SK-N-SH treated with all-trans-retinoic acid at 6 μM for 48 hours (cell line): ENCODE data around the gene TBXAS1.

ENCODE experiments used
- ATAC-seq: fragments of 200-7000 bp; cut with Tn5 transposase; 3 replicates; pipeline ENCODE4 v1.9.1; 2020; ENCODE audit warnings: mild to moderate bottlenecking, moderate library complexity
- ARNTL ChIP-seq: fragments of 450-650 bp; formaldehyde crosslinking; IDR thresholded peaks from 2 replicates; pipeline ENCODE4 v1.5.0; 2020; ENCODE audit warnings: low read depth, mild to moderate bottlenecking, moderate library complexity, borderline replicate concordance
- BACH2 ChIP-seq: fragments of 250-450 bp; sonication (Bioruptor Pico); IDR thresholded peaks from 2 replicates; pipeline ENCODE4 v1.9.0; 2021; ENCODE audit warnings: mild to moderate bottlenecking, borderline replicate concordance
- CREB5 ChIP-seq: fragments of 250-450 bp; sonication (Bioruptor Pico); IDR thresholded peaks from 2 replicates; pipeline ENCODE4 v1.5.1; 2020; ENCODE audit warnings: low read depth, mild to moderate bottlenecking, moderate library complexity
- CSDC2 ChIP-seq: fragments of 250-450 bp; sonication (Bioruptor Pico); IDR thresholded peaks from 2 replicates; pipeline ENCODE4 v1.5.0; 2020; ENCODE audit warnings: mild to moderate bottlenecking, moderate library complexity
- CSRNP3 ChIP-seq: fragments of 250-450 bp; sonication (Bioruptor Pico); IDR thresholded peaks from 2 replicates; pipeline ENCODE4 v1.5.1; 2021; ENCODE audit warnings: mild to moderate bottlenecking, moderate library complexity
- ESRRG ChIP-seq: fragments of 250-450 bp; sonication (Bioruptor Pico); IDR thresholded peaks from 2 replicates; pipeline ENCODE4 v1.6.1; 2021; ENCODE audit warnings: mild to moderate bottlenecking
- ISL1 ChIP-seq: fragments of 250-450 bp; sonication (Bioruptor Pico); IDR thresholded peaks from 2 replicates; pipeline ENCODE4 v2.1.2; 2022; ENCODE audit warnings: mild to moderate bottlenecking, moderate library complexity
- OSR1 ChIP-seq: fragments of 250-450 bp; sonication (Bioruptor Pico); IDR thresholded peaks from 2 replicates; pipeline ENCODE4 v1.8.0; 2022; ENCODE audit warnings: moderate library complexity, mild to moderate bottlenecking, inconsistent platforms
- PATZ1 ChIP-seq: fragments of 250-450 bp; sonication (Bioruptor Pico); IDR thresholded peaks from 2 replicates; pipeline ENCODE4 v1.8.0; 2020; ENCODE audit warnings: mild to moderate bottlenecking, moderate library complexity, borderline replicate concordance
- POU6F1 ChIP-seq: fragments of 250-450 bp; sonication (Bioruptor Pico); IDR thresholded peaks from 2 replicates; pipeline ENCODE4 v1.8.0; 2021; ENCODE audit warnings: low read depth, mild to moderate bottlenecking, moderate library complexity, borderline replicate concordance
- PPARA ChIP-seq: fragments of 250-450 bp; sonication (Bioruptor Pico); IDR thresholded peaks from 2 replicates; pipeline ENCODE4 v1.5.0; 2020; ENCODE audit warnings: mild to moderate bottlenecking, borderline replicate concordance
- RARB ChIP-seq: fragments of 250-450 bp; sonication (Bioruptor Pico); IDR thresholded peaks from 2 replicates; pipeline ENCODE4 v1.8.0; 2021; ENCODE audit warnings: mild to moderate bottlenecking, moderate library complexity
- SNAI2 ChIP-seq: fragments of 250-450 bp; sonication (Bioruptor Pico); IDR thresholded peaks from 2 replicates; pipeline ENCODE4 v1.5.0; 2020; ENCODE audit warnings: mild to moderate bottlenecking, moderate library complexity
- TCF4 ChIP-seq: fragments of 250-450 bp; sonication (Bioruptor Pico); IDR thresholded peaks from 2 replicates; pipeline ENCODE4 v1.8.0; 2021; ENCODE audit warnings: mild to moderate bottlenecking, moderate library complexity, borderline replicate concordance
- TOX ChIP-seq: fragments of 250-450 bp; sonication (Bioruptor Pico); IDR thresholded peaks from 2 replicates; pipeline ENCODE4 v1.8.0; 2021; ENCODE audit warnings: mild to moderate bottlenecking, moderate library complexity, borderline replicate concordance
- TSHZ2 ChIP-seq: fragments of 250-450 bp; sonication (Bioruptor Pico); IDR thresholded peaks from 2 replicates; pipeline ENCODE4 v1.5.0; 2020; ENCODE audit warnings: mild to moderate bottlenecking, moderate library complexity
- ZC3H10 ChIP-seq: fragments of 250-450 bp; sonication (Bioruptor Pico); IDR thresholded peaks from 2 replicates; pipeline ENCODE4 v1.5.1; 2021; ENCODE audit warnings: mild to moderate bottlenecking, moderate library complexity
- ZFP30 ChIP-seq: fragments of 450-650 bp; formaldehyde crosslinking; IDR thresholded peaks from 2 replicates; pipeline ENCODE4 v1.5.0; 2022; ENCODE audit warnings: mild to moderate bottlenecking, moderate library complexity
- ZNF565 ChIP-seq: fragments of 450-650 bp; formaldehyde crosslinking; conservative IDR thresholded peaks from 2 replicates; pipeline ENCODE4 v1.5.0; 2020; ENCODE audit warnings: low read depth, mild to moderate bottlenecking, moderate library complexity
- ZNF70 ChIP-seq: fragments of 450-650 bp; formaldehyde crosslinking; IDR thresholded peaks from 2 replicates; pipeline ENCODE4 v1.5.0; 2020; ENCODE audit warnings: mild to moderate bottlenecking, moderate library complexity
- ZNF8 ChIP-seq: fragments of 450-650 bp; formaldehyde crosslinking; IDR thresholded peaks from 2 replicates; pipeline ENCODE4 v1.5.0; 2020; ENCODE audit warnings: mild to moderate bottlenecking, moderate library complexity

Gene TBXAS1

GRCh38 chr7:140007051-140007690 is 178.1 kb downstream of the TBXAS1 start:
- no peak for ATAC-seq
- no peak for TF ChIP-seq CSDC2
- no peak for TF ChIP-seq CREB5 (CRISPR knock-in tag)
- no peak for TF ChIP-seq TCF4 (CRISPR knock-in tag)
- TF ChIP-seq ZFP30, result no peak
- TF ChIP-seq PPARA (CRISPR knock-in tag), result no peak
- no peak for TF ChIP-seq CSRNP3 (CRISPR knock-in tag)
- no peak for TF ChIP-seq OSR1 (CRISPR knock-in tag)
- TF ChIP-seq ZNF565, result no peak
- TF ChIP-seq PATZ1, result no peak
- no peak for TF ChIP-seq RARB
- no peak for TF ChIP-seq TSHZ2 (CRISPR knock-in tag)
- no peak for TF ChIP-seq ARNTL (CRISPR knock-in tag)
- no peak for TF ChIP-seq POU6F1 (CRISPR knock-in tag)
- no peak for TF ChIP-seq BACH2 (CRISPR knock-in tag)
- TF ChIP-seq TOX (CRISPR knock-in tag), result no peak
- no peak for TF ChIP-seq SNAI2 (CRISPR knock-in tag)
- no peak for TF ChIP-seq ESRRG (CRISPR knock-in tag)
- TF ChIP-seq ZNF70 (CRISPR knock-in tag), result no peak
- TF ChIP-seq ZC3H10 (CRISPR knock-in tag), result no peak
- TF ChIP-seq ISL1 (CRISPR knock-in tag), result no peak

GRCh38 chr7:140008755-140009610 is 179.9 kb downstream of the TBXAS1 start:
- ATAC-seq, result no peak
- no peak for TF ChIP-seq CSDC2
- no peak for TF ChIP-seq TCF4 (CRISPR knock-in tag)
- TF ChIP-seq SNAI2 (CRISPR knock-in tag), result no peak
- TF ChIP-seq CREB5 (CRISPR knock-in tag), result no peak
- TF ChIP-seq TSHZ2 (CRISPR knock-in tag), result no peak
- TF ChIP-seq ARNTL (CRISPR knock-in tag), result no peak
- no peak for TF ChIP-seq BACH2 (CRISPR knock-in tag)
- TF ChIP-seq PPARA (CRISPR knock-in tag), result no peak
- no peak for TF ChIP-seq OSR1 (CRISPR knock-in tag)
- no peak for TF ChIP-seq ESRRG (CRISPR knock-in tag)
- no peak for TF ChIP-seq ZFP30
- no peak for TF ChIP-seq CSRNP3 (CRISPR knock-in tag)
- no peak for TF ChIP-seq ZNF70 (CRISPR knock-in tag)
- TF ChIP-seq ZNF565, result no peak
- no peak for TF ChIP-seq ZNF8 (CRISPR knock-in tag)
